ENCODE measurements around the gene CA4. TPM values are rescaled to one million over a fixed set of nuclear protein-coding genes. Genes with fewer than 3 reads are reported as not detected.
"Not testable (repeated sequence)": the region's sequence is repeated elsewhere in the genome, so short reads cannot be mapped to it uniquely, and the experiment has no call there.

The CA4 gene
- total RNA-seq (under 1 TPM; 0.14 to 0.67 TPM), polyA plus RNA-seq (under 1 TPM; 0.44 TPM)

GRCh38 chr17:60149691-60150582, at the start of gene CA4:
Gene CA4, plus strand, starts transcription at chr17:60149973. Its CDS starts 62 bp downstream, at chr17:60150035.
- 6% methylated on average over 81 of the region's 81 CpGs for WGBS
- no peak for DNase-seq (ENCODE audit: low spot score)
- peaks cover 0 to 14% (median 5%) of the 10 kb centered on the region in 4 donors for H3K27me3 ChIP-seq (ENCODE audit: control insufficient read depth in 4 of 4, insufficient read depth in 4 of 4, low read length in 3 of 4)
- no peaks in the 10 kb centered on the region for H3K36me3 ChIP-seq (ENCODE audit: control insufficient read depth in 4 of 4, insufficient read depth in 3 of 4, low read depth in 1 of 4, low read length in 3 of 4)
- no peak within 1 kb of the TSS for H3K9ac ChIP-seq (ENCODE audit: low read depth in 1 of 2, low read length in 2 of 2)
- peak within 1 kb of the TSS in 1 of 3 donors; percentile 32 for H3K4me3 ChIP-seq (ENCODE audit: low read depth in 1 of 3, low read length in 3 of 3)
- peaks cover 0 to 12% (median 2%) of the 10 kb centered on the region in 4 donors for H3K4me1 ChIP-seq (ENCODE audit: control insufficient read depth in 4 of 4, insufficient read depth in 4 of 4, low read length in 3 of 4)
- no peaks in the 10 kb centered on the region for H3K9me3 ChIP-seq (ENCODE audit: control insufficient read depth in 4 of 4, low read length in 3 of 4)
- TF ChIP-seq RAD21 (IDR thresholded peaks at IDR 0.05) (no peak), EGR1 (IDR thresholded peaks at IDR 0.05; ENCODE audit: low read depth in 2 of 2) (no peak)
- H3K27ac ChIP-seq (ENCODE audit: low read depth in 1 of 2, low read length in 2 of 2) = no peak within 1 kb of the TSS

GRCh38 chr17:60100577-60100976, 49.2 kb upstream of the CA4 start:
- WGBS = 73% methylated on average over 1 of the region's 2 CpGs
- H3K4me3 ChIP-seq (ENCODE audit: low read depth in 1 of 3, low read length in 3 of 3) = not testable (repeated sequence)

DNA sequence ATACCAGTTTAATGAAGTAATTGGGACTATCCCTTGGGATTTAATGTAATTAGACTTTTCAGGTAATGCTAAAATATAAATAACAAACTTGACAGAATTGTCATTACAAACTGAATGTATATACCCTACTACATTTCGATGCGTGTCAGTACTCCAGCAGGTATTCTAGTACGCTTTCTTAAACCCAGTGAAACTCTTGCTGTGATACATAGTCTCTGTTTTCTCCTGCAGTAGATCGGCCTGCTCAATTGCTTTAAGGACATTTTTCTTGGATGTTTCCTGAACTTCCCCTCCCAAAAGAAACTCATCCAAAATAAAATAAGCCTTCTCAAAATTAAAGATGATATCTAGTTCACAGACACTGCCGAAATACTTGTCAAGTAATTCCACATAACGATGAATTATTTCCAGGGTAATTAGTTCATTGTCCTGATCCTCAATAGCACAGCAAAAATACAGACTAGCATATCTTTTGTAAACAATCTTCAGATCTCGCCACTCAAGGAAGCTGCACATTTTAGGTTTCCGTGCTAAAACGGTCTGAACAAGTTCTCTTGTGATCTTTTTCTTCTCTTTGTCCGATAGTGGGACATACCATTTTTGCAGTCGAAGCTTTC, 47.6 kb upstream of the CA4 start:
- H3K9ac ChIP-seq (ENCODE audit: low read depth in 1 of 2, low read length in 2 of 2); H3K4me1 ChIP-seq (ENCODE audit: control insufficient read depth in 4 of 4, insufficient read depth in 4 of 4, low read length in 3 of 4); H3K4me3 ChIP-seq (ENCODE audit: low read depth in 1 of 3, low read length in 3 of 3); H3K27ac ChIP-seq (ENCODE audit: low read depth in 1 of 2, low read length in 2 of 2); H3K27me3 ChIP-seq (ENCODE audit: control insufficient read depth in 4 of 4, insufficient read depth in 4 of 4, low read length in 3 of 4); H3K9me3 ChIP-seq (ENCODE audit: control insufficient read depth in 4 of 4, low read length in 3 of 4); H3K36me3 ChIP-seq (ENCODE audit: control insufficient read depth in 4 of 4, insufficient read depth in 3 of 4, low read depth in 1 of 4, low read length in 3 of 4); DNase-seq (ENCODE audit: low spot score): not testable (repeated sequence)
- WGBS = 57% methylated on average over 11 of the region's 11 CpGs

More at GRCh38 chr17:60100577-60100976, 49.2 kb upstream of the CA4 start:
- H3K36me3 ChIP-seq (ENCODE audit: control insufficient read depth in 4 of 4, insufficient read depth in 3 of 4, low read depth in 1 of 4, low read length in 3 of 4); H3K27me3 ChIP-seq (ENCODE audit: control insufficient read depth in 4 of 4, insufficient read depth in 4 of 4, low read length in 3 of 4); H3K4me1 ChIP-seq (ENCODE audit: control insufficient read depth in 4 of 4, insufficient read depth in 4 of 4, low read length in 3 of 4); H3K9me3 ChIP-seq (ENCODE audit: control insufficient read depth in 4 of 4, low read length in 3 of 4); DNase-seq (ENCODE audit: low spot score); H3K27ac ChIP-seq (ENCODE audit: low read depth in 1 of 2, low read length in 2 of 2); H3K9ac ChIP-seq (ENCODE audit: low read depth in 1 of 2, low read length in 2 of 2): not testable (repeated sequence)

GRCh38 chr17:60102632-60103096, 47.1 kb upstream of the CA4 start:
- no peak overlapping the region for H3K4me3 ChIP-seq (ENCODE audit: low read depth in 1 of 3, low read length in 3 of 3)
- TF ChIP-seq HNF4A (conservative IDR thresholded peaks at IDR 0.05) = no peak
- TF ChIP-seq NR2F2 (IDR thresholded peaks at IDR 0.05) = no peak
- no peak for TF ChIP-seq HNF4G (IDR thresholded peaks at IDR 0.05)
- no peak for TF ChIP-seq RXRA (IDR thresholded peaks at IDR 0.05)
- no peak for TF ChIP-seq JUND (IDR thresholded peaks at IDR 0.05)
- TF ChIP-seq, protein P1, sequence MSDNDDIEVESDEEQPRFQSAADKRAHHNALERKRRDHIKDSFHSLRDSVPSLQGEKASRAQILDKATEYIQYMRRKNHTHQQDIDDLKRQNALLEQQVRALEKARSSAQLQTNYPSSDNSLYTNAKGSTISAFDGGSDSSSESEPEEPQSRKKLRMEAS (IDR thresholded peaks at IDR 0.05) = no peak
- TF ChIP-seq GABPA (IDR thresholded peaks at IDR 0.05 in 1 of 2, conservative IDR thresholded peaks at IDR 0.05 in 1 of 2) = no peak
- TF ChIP-seq EGR1 (IDR thresholded peaks at IDR 0.05; ENCODE audit: low read depth in 2 of 2) = no peak
- TF ChIP-seq FOXA1 (IDR thresholded peaks at IDR 0.05) = no peak
- TF ChIP-seq, protein P2, sequence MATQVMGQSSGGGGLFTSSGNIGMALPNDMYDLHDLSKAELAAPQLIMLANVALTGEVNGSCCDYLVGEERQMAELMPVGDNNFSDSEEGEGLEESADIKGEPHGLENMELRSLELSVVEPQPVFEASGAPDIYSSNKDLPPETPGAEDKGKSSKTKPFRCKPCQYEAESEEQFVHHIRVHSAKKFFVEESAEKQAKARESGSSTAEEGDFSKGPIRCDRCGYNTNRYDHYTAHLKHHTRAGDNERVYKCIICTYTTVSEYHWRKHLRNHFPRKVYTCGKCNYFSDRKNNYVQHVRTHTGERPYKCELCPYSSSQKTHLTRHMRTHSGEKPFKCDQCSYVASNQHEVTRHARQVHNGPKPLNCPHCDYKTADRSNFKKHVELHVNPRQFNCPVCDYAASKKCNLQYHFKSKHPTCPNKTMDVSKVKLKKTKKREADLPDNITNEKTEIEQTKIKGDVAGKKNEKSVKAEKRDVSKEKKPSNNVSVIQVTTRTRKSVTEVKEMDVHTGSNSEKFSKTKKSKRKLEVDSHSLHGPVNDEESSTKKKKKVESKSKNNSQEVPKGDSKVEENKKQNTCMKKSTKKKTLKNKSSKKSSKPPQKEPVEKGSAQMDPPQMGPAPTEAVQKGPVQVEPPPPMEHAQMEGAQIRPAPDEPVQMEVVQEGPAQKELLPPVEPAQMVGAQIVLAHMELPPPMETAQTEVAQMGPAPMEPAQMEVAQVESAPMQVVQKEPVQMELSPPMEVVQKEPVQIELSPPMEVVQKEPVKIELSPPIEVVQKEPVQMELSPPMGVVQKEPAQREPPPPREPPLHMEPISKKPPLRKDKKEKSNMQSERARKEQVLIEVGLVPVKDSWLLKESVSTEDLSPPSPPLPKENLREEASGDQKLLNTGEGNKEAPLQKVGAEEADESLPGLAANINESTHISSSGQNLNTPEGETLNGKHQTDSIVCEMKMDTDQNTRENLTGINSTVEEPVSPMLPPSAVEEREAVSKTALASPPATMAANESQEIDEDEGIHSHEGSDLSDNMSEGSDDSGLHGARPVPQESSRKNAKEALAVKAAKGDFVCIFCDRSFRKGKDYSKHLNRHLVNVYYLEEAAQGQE (IDR thresholded peaks at IDR 0.05) = no peak
- no peak for TF ChIP-seq FOXA2 (IDR thresholded peaks at IDR 0.05)
- no peak for TF ChIP-seq ZBTB33 (IDR thresholded peaks at IDR 0.05)
- no peak for TF ChIP-seq YY1 (IDR thresholded peaks at IDR 0.05)
- TF ChIP-seq TAF1 (conservative IDR thresholded peaks at IDR 0.05) = no peak
- no peak for TF ChIP-seq SP1 (IDR thresholded peaks at IDR 0.05)
- no peaks in the 10 kb centered on the region for H3K27me3 ChIP-seq (ENCODE audit: control insufficient read depth in 4 of 4, insufficient read depth in 4 of 4, low read length in 3 of 4)
- no peaks in the 10 kb centered on the region for H3K4me1 ChIP-seq (ENCODE audit: control insufficient read depth in 4 of 4, insufficient read depth in 4 of 4, low read length in 3 of 4)
- no peaks in the 10 kb centered on the region for H3K36me3 ChIP-seq (ENCODE audit: control insufficient read depth in 4 of 4, insufficient read depth in 3 of 4, low read depth in 1 of 4, low read length in 3 of 4)
- DNase-seq (ENCODE audit: low spot score) = no peak
- H3K9me3 ChIP-seq (ENCODE audit: control insufficient read depth in 4 of 4, low read length in 3 of 4) = no peaks in the 10 kb centered on the region
- H3K9ac ChIP-seq (ENCODE audit: low read depth in 1 of 2, low read length in 2 of 2) = no peak overlapping the region
- WGBS = 29% methylated on average over 20 of the region's 20 CpGs
- H3K27ac ChIP-seq (ENCODE audit: low read depth in 1 of 2, low read length in 2 of 2) = no peak overlapping the region

All from liver (tissue), 9 donors.